Transverse colon (tissue), 4 donors: ENCODE results near the gene CARMIL1. TPM values are rescaled to one million over a fixed set of nuclear protein-coding genes. Genes with fewer than 3 reads are reported as not detected.
"Not testable (repeated sequence)": the region's sequence is repeated elsewhere in the genome, so short reads cannot be mapped to it uniquely, and the experiment has no call there.

Source experiments
- DNase-seq: peaks from one replicate; pipeline ENCODE4 v3.0.0-alpha.2; 2019
- H3K27ac ChIP-seq, 4 donors: fragments of 200-600 bp; sonication (generic); 2 replicates each; pipeline ENCODE4 v1.5.1; 2016 to 2018; ENCODE audit warnings: inconsistent platforms in 4 of 4
- H3K27me3 ChIP-seq: fragments of 200-600 bp; sonication (generic); 2 replicates; pipeline ENCODE4 v1.5.1; 2017; ENCODE audit warnings: inconsistent platforms
- H3K36me3 ChIP-seq, 4 donors: fragments of 200-600 bp; sonication (generic); 2 replicates each; pipeline ENCODE4 v1.5.1; 2017 to 2019; ENCODE audit warnings: inconsistent platforms in 4 of 4
- H3K4me1 ChIP-seq, 4 donors: fragments of 200-600 bp; sonication (generic); 2 replicates each; pipeline ENCODE4 v1.5.1; 2017 to 2020; ENCODE audit warnings: inconsistent platforms in 4 of 4
- H3K4me3 ChIP-seq, 4 donors: fragments of 200-600 bp; sonication (generic); 1 replicate in 1 of 4; 2 replicates in 3 of 4; pipeline versions ENCODE4 v1.5.1 to v1.6.1; 2017 to 2019; ENCODE audit warnings: inconsistent platforms in 4 of 4
- H3K9me3 ChIP-seq, 2 donors: fragments of 200-600 bp; sonication (generic); 2 replicates each; pipeline ENCODE4 v1.5.1; 2017 to 2019; ENCODE audit warnings: inconsistent platforms in 2 of 2
- CTCF ChIP-seq, 5 experiments: fragments of 200-600 bp in 3 of 5; fragments of 450-650 bp in 2 of 5; sonication (generic) in 3 of 5; IDR thresholded peaks; 1 replicate in 2 of 5; 2 replicates in 3 of 5; pipeline ENCODE4 v1.5.1; 2016 to 2017; ENCODE audit warnings: antibody characterized with exemption in 5 of 5, inconsistent platforms in 3 of 5, mild to moderate bottlenecking in 2 of 5, moderate library complexity in 1 of 5
- EP300 ChIP-seq: sonication (generic); formaldehyde crosslinking; IDR thresholded peaks from one replicate; pipeline ENCODE4 v1.6.1; 2017; ENCODE audit warnings: antibody characterized with exemption, low read depth
- POLR2A ChIP-seq: fragments of 450-650 bp; IDR thresholded peaks from one replicate; pipeline ENCODE4 v1.6.1; 2016; ENCODE audit warnings: antibody characterized with exemption, mild to moderate bottlenecking, moderate library complexity
- POLR2AphosphoS5 ChIP-seq, 3 donors: sonication (generic); formaldehyde crosslinking; IDR thresholded peaks; one replicate each; pipeline ENCODE4 v1.6.1; 2016; ENCODE audit warnings: antibody characterized with exemption in 3 of 3
- WGBS, 2 donors: methylation state at CpG; one replicate each; pipeline ENCODE4 v1.1.5; 2018; ENCODE audit warnings: low coverage in 1 of 2; 5-methylcytosine and 5-hydroxymethylcytosine counted together
- in situ Hi-C, 4 donors: fragments of 200-750 bp; cut with MboI; loops; one replicate each; pipeline versions ENCODE4 v1.15.0 to v1.15.1; 2017; ENCODE audit warnings: low sequenced_read_pairs in 3 of 4, low pct_ligation_motif_present in 1 of 4, low pct_unique_long_range_greater_than_20kb in 1 of 4
- intact Hi-C: fragments of 100-400 bp; cut with DNase I; formaldehyde crosslinking; loops from one replicate; pipeline ENCODE4 v1.15.1; 2023; ENCODE audit warnings: low total_unique reads
- total RNA-seq, 4 donors: library from RNA; depleted of rRNA; stranded (reverse); fragments of >200 nt; gene quantifications; one replicate each; pipeline ENCODE4 v1.1.0, GENCODE V29; 2016

CARMIL1 gene
- total RNA-seq, 4 donors from 2014 or later = 25.1 to 93.5 (median 61.0) TPM

GRCh38 chr6:25436760-25437159 lies 157.6 kb downstream of the CARMIL1 start:
- intact Hi-C loops (no loop called here), in situ Hi-C loops (no loop called here)
- Histone ChIP-seq H3K36me3 (no peaks in the 10 kb centered on the region), H3K9me3 (no peaks in the 10 kb centered on the region), H3K27me3 (no peaks in the 10 kb centered on the region), H3K4me1 (peaks cover 0 to 13% (median 6%) of the 10 kb centered on the region in 4 donors), H3K27ac (no peak overlapping the region), H3K4me3 (no peak overlapping the region)
- no peak for TF ChIP-seq EP300
- no peak for TF ChIP-seq CTCF (IDR thresholded peaks at IDR 0.05)
- TF ChIP-seq POLR2A = no peak
- TF ChIP-seq POLR2AphosphoS5 (IDR thresholded peaks at IDR 0.05) = no peak
- 97 to 100% methylated on average over 1 to 4 of the region's 4 CpGs for WGBS, 2 donors
- DNase-seq = no peak

- Histone ChIP-seq H3K27me3 (no peaks in the 10 kb centered on the region), H3K4me1 (no peaks in the 10 kb centered on the region), H3K36me3 (no peaks in the 10 kb centered on the region), H3K27ac (no peak overlapping the region), H3K9me3 (no peaks in the 10 kb centered on the region), H3K4me3 (no peak overlapping the region)
- TF ChIP-seq EP300 (no peak), POLR2A (no peak), POLR2AphosphoS5 (IDR thresholded peaks at IDR 0.05) (no peak), CTCF (IDR thresholded peaks at IDR 0.05) (no peak)
- WGBS, 2 donors = 88 to 93% methylated on average over 1 of the region's 1 CpG
- in situ Hi-C loops (no loop called here), intact Hi-C loops (no loop called here)
- DNase-seq = no peak
These were observed 160.2 kb downstream of the CARMIL1 start for GRCh38 chr6:25439368-25439767.

DNA sequence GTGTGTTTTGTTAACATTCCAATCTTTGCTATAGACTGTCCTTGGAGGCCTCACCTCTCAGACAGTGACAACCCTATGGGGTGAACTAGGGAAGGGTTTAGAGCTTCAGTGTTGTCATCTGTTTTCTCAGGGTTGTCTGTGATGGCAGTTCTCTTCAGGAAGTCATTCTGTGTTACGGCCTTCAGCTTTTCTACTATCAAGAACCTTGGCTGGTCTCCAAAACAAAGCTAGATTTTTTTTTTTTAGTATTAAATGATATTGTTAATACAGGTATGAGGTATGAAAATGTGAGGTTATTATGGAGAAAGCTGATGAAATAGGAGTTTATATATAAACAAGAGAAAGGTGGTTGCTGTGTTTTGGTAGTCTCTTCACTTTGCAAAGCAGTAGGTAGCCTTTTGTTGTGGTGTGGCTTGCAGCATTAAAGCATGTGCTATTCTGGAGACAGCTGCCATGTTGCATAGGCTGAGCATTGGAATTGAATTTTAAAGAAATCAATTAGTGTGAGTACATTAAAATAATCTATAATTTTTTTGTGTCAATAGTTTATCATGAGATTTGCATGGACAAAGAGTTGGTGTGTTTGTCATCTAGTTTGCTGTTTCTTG lies 162.6 kb downstream of the CARMIL1 start:
- intact Hi-C loops = no loop called here
- Histone ChIP-seq H3K4me3 (no peak overlapping the region), H3K27ac (no peak overlapping the region), H3K27me3 (no peaks in the 10 kb centered on the region), H3K4me1 (no peaks in the 10 kb centered on the region), H3K9me3 (peaks cover 0 to 10% of the 10 kb centered on the region in 2 donors), H3K36me3 (peaks cover 0 to 11% (median 0%) of the 10 kb centered on the region in 4 donors)
- no peak for TF ChIP-seq EP300
- no peak for TF ChIP-seq POLR2A
- 0 to 47% methylated on average over 1 of the region's 1 CpG for WGBS, 2 donors
- in situ Hi-C loops = no loop called here
- DNase-seq = no peak

- in situ Hi-C loops = no loop called here
- Histone ChIP-seq H3K4me3 (no peak overlapping the region), H3K27ac (no peak overlapping the region), H3K36me3 (peaks cover 0 to 11% (median 0%) of the 10 kb centered on the region in 4 donors), H3K27me3 (no peaks in the 10 kb centered on the region), H3K9me3 (peaks cover 0 to 10% of the 10 kb centered on the region in 2 donors), H3K4me1 (no peaks in the 10 kb centered on the region)
- intact Hi-C loops = no loop called here
- no peak for DNase-seq
- WGBS, 2 donors = 69 to 80% methylated on average over 1 of the region's 1 CpG
- no peak for TF ChIP-seq POLR2AphosphoS5 (IDR thresholded peaks at IDR 0.05)
- no peak for TF ChIP-seq EP300
These were observed 163.7 kb downstream of the CARMIL1 start for GRCh38 chr6:25442898-25443297.

DNA sequence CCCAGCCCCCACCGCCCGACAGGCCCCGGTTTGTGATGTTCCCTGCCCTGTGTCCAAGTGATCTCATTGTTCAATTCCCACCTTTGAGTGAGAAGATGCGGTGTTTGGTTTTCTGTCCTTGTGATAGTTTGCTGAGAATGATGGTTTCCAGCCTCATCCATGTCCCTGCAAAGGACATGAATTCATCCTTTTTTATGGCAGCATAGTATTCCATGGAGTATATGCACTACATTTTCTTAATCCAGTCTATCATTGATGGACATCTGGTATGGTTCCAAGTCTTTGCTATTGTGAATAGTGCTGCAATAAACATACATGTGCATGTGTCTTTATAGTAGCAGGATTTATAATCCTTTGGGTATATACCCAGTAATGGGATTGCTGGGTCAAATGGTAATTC lies 165.3 kb downstream of the CARMIL1 start:
- Histone ChIP-seq H3K9me3 (peaks cover 0 to 10% of the 10 kb centered on the region in 2 donors), H3K36me3 (peaks cover 0 to 11% (median 0%) of the 10 kb centered on the region in 4 donors)
- intact Hi-C loops, H3K4me3 ChIP-seq, H3K27me3 ChIP-seq, H3K27ac ChIP-seq, H3K4me1 ChIP-seq, in situ Hi-C loops, DNase-seq: not testable (repeated sequence)
- 80 to 84% methylated on average over 4 of the region's 4 CpGs for WGBS, 2 donors
